IMR-90 (cell line): Measurements from ENCODE around the gene RAB11FIP4. TPM values are rescaled to one million over a fixed set of nuclear protein-coding genes. Genes with fewer than 3 reads are reported as not detected.

Experiments used
- ATAC-seq: fragments of 200-7000 bp; cut with Tn5 transposase; 2 replicates; pipeline ENCODE4 v1.9.1; 2020; ENCODE audit warnings: low read depth, mild to moderate bottlenecking, moderate library complexity
- BruUV-seq: library from RNA; stranded (reverse); fragments of 400-500 nt; replicated peaks from 2 replicates; lab custom pipeline; 2021; lab: Mats Ljungman, UMichigan
- CTCF ChIA-PET: fragments of 300-600 bp; formaldehyde crosslinking; extraction: SDS; loops from one replicate; lab custom pipeline; 2021; ENCODE audit warnings: antibody characterized with exemption; lab: Yijun Ruan, JAX
- POLR2A ChIA-PET: fragments of 300-600 bp; sonication (Branson Sonifier 250); formaldehyde crosslinking; loops from one replicate; lab custom pipeline; 2022; ENCODE audit warnings: antibody characterized with exemption; ENCODE audit not compliant: unreplicated experiment; lab: Charles Lee
- DNase-seq: peaks from one replicate; pipeline ENCODE4 v3.0.0; 2013
- H2AFZ ChIP-seq: replicated peaks from 2 replicates; pipeline ENCODE3; 2013; ENCODE audit warnings: low read length, mild to moderate bottlenecking; ENCODE audit not compliant: poor library complexity
- H2AK5ac ChIP-seq: 2 replicates; pipeline ENCODE4 v1.6.1; 2013; ENCODE audit warnings: low read depth, low read length, inconsistent platforms
- H2AK9ac ChIP-seq: replicated peaks from 2 replicates; pipeline ENCODE3; 2013; ENCODE audit warnings: mild to moderate bottlenecking, low read depth, low read length, moderate library complexity; ENCODE audit not compliant: poor library complexity
- H2BK120ac ChIP-seq: 2 replicates; pipeline ENCODE4 v1.6.1; 2013; ENCODE audit warnings: low read depth, low read length, inconsistent platforms
- H2BK15ac ChIP-seq: 3 replicates; pipeline ENCODE4 v1.6.1; 2013; ENCODE audit warnings: low read depth, low read length, inconsistent platforms
- H2BK20ac ChIP-seq: 2 replicates; pipeline ENCODE4 v1.6.1; 2013; ENCODE audit warnings: low read depth, mild to moderate bottlenecking, inconsistent platforms, low read length, moderate library complexity
- H2BK5ac ChIP-seq: 2 replicates; pipeline ENCODE4 v1.6.1; 2013; ENCODE audit warnings: mild to moderate bottlenecking, low read depth, low read length, inconsistent platforms; ENCODE audit not compliant: poor library complexity, severe bottlenecking
- H3K14ac ChIP-seq: replicated peaks from 2 replicates; pipeline ENCODE4 v1.6.1; 2013; ENCODE audit warnings: low read depth, low read length, inconsistent platforms
- H3K18ac ChIP-seq: 2 replicates; pipeline ENCODE4 v1.6.1; 2013; ENCODE audit warnings: low read depth, low read length, control low read depth
- H3K23ac ChIP-seq: 2 replicates; pipeline ENCODE4 v1.6.1; 2013; ENCODE audit warnings: low read depth, low read length, inconsistent platforms
- H3K27ac ChIP-seq: 2 replicates; pipeline ENCODE4 v1.5.1; 2013; ENCODE audit warnings: mild to moderate bottlenecking, control low read depth, low read length; ENCODE audit not compliant: insufficient read depth
- H3K27me3 ChIP-seq: 2 replicates; pipeline ENCODE4 v1.6.1; 2013; ENCODE audit warnings: low read length; ENCODE audit not compliant: control insufficient read depth, insufficient read depth
- H3K36me3 ChIP-seq: 2 replicates; pipeline ENCODE4 v1.6.1; 2013; ENCODE audit warnings: low read length, mixed read lengths; ENCODE audit not compliant: control insufficient read depth, insufficient read depth
- H3K4ac ChIP-seq: 2 replicates; pipeline ENCODE4 v1.6.1; 2013; ENCODE audit warnings: low read depth, low read length, inconsistent platforms
- H3K4me1 ChIP-seq: 2 replicates; pipeline ENCODE4 v1.6.1; 2013; ENCODE audit warnings: low read length, mixed read lengths; ENCODE audit not compliant: control insufficient read depth, insufficient read depth
- H3K4me2 ChIP-seq: 2 replicates; pipeline ENCODE4 v1.6.1; 2013; ENCODE audit warnings: low read depth, mild to moderate bottlenecking, control low read depth, low read length, moderate library complexity
- H3K4me3 ChIP-seq: 2 replicates; pipeline ENCODE4 v1.5.1; 2013; ENCODE audit warnings: low read depth, mild to moderate bottlenecking, control low read depth, low read length, moderate library complexity; ENCODE audit not compliant: insufficient read depth
- H3K56ac ChIP-seq: 2 replicates; pipeline ENCODE4 v1.6.1; 2013; ENCODE audit warnings: low read length, inconsistent platforms; ENCODE audit not compliant: insufficient read depth; ENCODE audit errors: extremely low read depth
- H3K79me1 ChIP-seq, 2 experiments: 2 replicates each; pipeline ENCODE4 v1.6.1; 2013; ENCODE audit warnings: low read length in 2 of 2, inconsistent platforms in 1 of 2, low read depth in 1 of 2
- H3K9ac ChIP-seq: 2 replicates; pipeline ENCODE4 v1.6.1; 2013; ENCODE audit warnings: low read depth, low read length, control low read depth
- H3K9me1 ChIP-seq: 2 replicates; pipeline ENCODE4 v1.6.1; 2013; ENCODE audit warnings: low read length, inconsistent platforms; ENCODE audit not compliant: insufficient read depth
- H3K9me3 ChIP-seq: 2 replicates; pipeline ENCODE4 v1.6.1; 2013; ENCODE audit warnings: low read length; ENCODE audit not compliant: control insufficient read depth, insufficient read depth
- H4K20me1 ChIP-seq: 2 replicates; pipeline ENCODE4 v1.6.1; 2013; ENCODE audit warnings: low read length, inconsistent platforms; ENCODE audit not compliant: insufficient read depth
- H4K5ac ChIP-seq: 2 replicates; pipeline ENCODE4 v1.6.1; 2013; ENCODE audit warnings: mild to moderate bottlenecking, low read depth, low read length, control low read depth
- H4K8ac ChIP-seq, 2 experiments: 2 replicates each; pipeline ENCODE4 v1.6.1; 2013; ENCODE audit warnings: low read depth in 2 of 2, low read length in 2 of 2, control low read depth in 1 of 2, inconsistent platforms in 1 of 2
- H4K91ac ChIP-seq: 2 replicates; pipeline ENCODE4 v1.6.1; 2013; ENCODE audit warnings: low read depth, low read length, inconsistent platforms; ENCODE audit not compliant: insufficient read depth
- CTCF ChIP-seq: conservative IDR thresholded peaks from 2 replicates; pipeline ENCODE4 v1.5.1; 2012; ENCODE audit warnings: mild to moderate bottlenecking, low read depth, low read length, improper control_type of control experiment
- FOS ChIP-seq: fragments of 150-350 bp; IDR thresholded peaks from 2 replicates; pipeline ENCODE4 v1.6.1; 2016; ENCODE audit warnings: low read depth, low read length
- MXI1 ChIP-seq: IDR thresholded peaks from 2 replicates; pipeline ENCODE4 v1.6.1; 2012; ENCODE audit warnings: low read depth, mild to moderate bottlenecking, low read length, moderate library complexity, borderline replicate concordance
- RAD21 ChIP-seq: IDR thresholded peaks from 2 replicates; pipeline ENCODE4 v1.6.1; 2012; ENCODE audit warnings: low read length, improper control_type of control experiment
- SMC3 ChIP-seq: fragments of 150-350 bp; IDR thresholded peaks from 2 replicates; pipeline ENCODE4 v1.6.1; 2016; ENCODE audit warnings: low read depth, mild to moderate bottlenecking, antibody characterized with exemption, low read length, moderate library complexity
- WGBS, 2 experiments: methylation state at CpG; one replicate each; pipeline versions ENCODE4 v1.1.5 to v1.1.7; 2013; ENCODE audit warnings: missing lambda C conversion rate in 2 of 2; ENCODE audit not compliant: insufficient read length in 1 of 2; ENCODE audit errors: extremely low coverage in 2 of 2; 5-methylcytosine and 5-hydroxymethylcytosine counted together
- dilution Hi-C: fragments of 300-500 bp; cut with HindIII; formaldehyde crosslinking; loops from one replicate; pipeline ENCODE4 v1.14.3; 2018; ENCODE audit warnings: low sequenced_read_pairs; ENCODE audit not compliant: unreplicated experiment
- in situ Hi-C: fragments of 300-500 bp; cut with MboI; formaldehyde crosslinking; loops from 3 replicates; pipeline ENCODE4 v1.14.3; 2019; ENCODE audit warnings: low sequenced_read_pairs, inconsistent platforms, mixed read lengths
- intact Hi-C: fragments of 100-400 bp; cut with micrococcal nuclease; formaldehyde crosslinking; loops from 2 replicates; pipeline ENCODE4 v1.10.0; 2022
- polyA plus RNA-seq, 3 experiments: library from polyadenylated mRNA; depleted of rRNA; stranded (reverse); fragments of >200 nt; gene quantifications; 2 replicates each; pipeline ENCODE4 v1.2.3, GENCODE V29; 2012; ENCODE audit warnings: low replicate concordance in 1 of 3
- total RNA-seq: library from RNA; depleted of rRNA; stranded (reverse); fragments of >200 nt; gene quantifications from 2 replicates; pipeline ENCODE4 v1.2.3, GENCODE V29; 2012

RAB11FIP4 gene
- total and polyA plus RNA-seq, 2 of the 4 experiments (the other 2 are of a cell fraction), result 0.68 to 1.1 TPM

DNA sequence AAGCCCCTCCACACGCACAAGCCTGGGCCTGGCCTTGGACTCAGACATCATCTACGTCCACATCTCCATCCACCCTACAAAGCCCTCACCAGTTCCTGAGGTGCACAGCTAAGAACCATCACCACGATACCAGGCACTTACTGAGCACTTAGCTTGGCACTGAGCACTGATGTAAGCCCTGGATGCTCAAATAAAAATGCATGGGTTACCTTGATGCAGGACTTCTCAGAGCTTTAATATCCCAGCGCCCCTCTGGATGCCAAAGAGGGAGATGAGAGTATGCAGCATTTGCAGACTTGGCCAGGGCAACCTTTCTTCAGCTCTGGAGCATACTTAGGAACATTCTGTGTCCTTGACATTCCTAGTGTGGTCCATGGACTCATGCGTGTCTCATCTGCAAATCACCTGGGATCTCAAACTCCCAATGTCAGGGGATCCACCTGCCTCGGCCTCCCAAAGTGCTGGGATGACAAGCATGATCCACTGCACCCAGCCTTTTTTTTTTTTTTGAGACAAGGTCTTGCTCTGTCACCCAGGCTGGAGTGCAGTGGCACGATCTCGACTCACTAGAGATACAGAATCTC lies 69.8 kb downstream of the RAB11FIP4 start:
- Histone ChIP-seq H3K4me3 (no peak overlapping the region), H4K8ac (no peak overlapping the region), H3K4me2 (no peak overlapping the region), H3K23ac (no peak overlapping the region), H3K36me3 (no peaks in the 10 kb centered on the region), H4K91ac (no peak overlapping the region), H3K4ac (no peak overlapping the region), H3K14ac (no peak overlapping the region), H3K9me1 (peaks cover 7% of the 10 kb centered on the region; the same call in 1 of the 2 replicates), H3K9me3 (peaks cover 2% of the 10 kb centered on the region; the same call in 1 of the 2 replicates), H3K9ac (no peak overlapping the region), H3K79me1 (no peaks in the 10 kb centered on the region), H4K5ac (no peak overlapping the region), H3K18ac (no peak overlapping the region), H2BK15ac (no peak overlapping the region), H3K27me3 (peaks cover 43% of the 10 kb centered on the region), H2BK5ac (no peak overlapping the region), H4K20me1 (no peaks in the 10 kb centered on the region), H2BK120ac (no peak overlapping the region), H2BK20ac (no peak overlapping the region), H2AK9ac (peak overlapping the region; percentile 28), H3K27ac (no peak overlapping the region), H2AK5ac (no peak overlapping the region), H2AFZ (no peak overlapping the region), H3K56ac (no peak overlapping the region), H3K4me1 (no peaks in the 10 kb centered on the region)
- in situ Hi-C loops, result no loop called here
- TF ChIP-seq CTCF (no peak), SMC3 (no peak), RAD21 (no peak), FOS (no peak), MXI1 (no peak)
- no peak for DNase-seq
- ChIA-PET CTCF (no interaction called here), POLR2A (no interaction called here)
- 45% methylated on average over 2 of the region's 8 CpGs; no CpG with 5 or more reads in 1 of the 2 experiments for WGBS, 2 experiments
- no TSS peak for BruUV-seq
- ATAC-seq, result no peak
- dilution Hi-C loops, result no loop called here
- intact Hi-C loops, result no loop called here
